H9 (cell line): Measurements from ENCODE around the gene THRB. TPM values are rescaled to one million over a fixed set of nuclear protein-coding genes. Genes with fewer than 3 reads are reported as not detected.

ENCODE experiments used
- DNase-seq: peaks from one replicate; pipeline ENCODE4 v3.0.0-alpha.2; 2017
- H2AFZ ChIP-seq: one replicate; pipeline ENCODE4 v1.6.1; 2013; ENCODE audit warnings: mild to moderate bottlenecking, low read length, control low read depth, moderate library complexity
- H2AK5ac ChIP-seq: 2 replicates; pipeline ENCODE4 v1.6.1; 2013; ENCODE audit warnings: low read length, control low read depth, mixed read lengths; ENCODE audit not compliant: insufficient read length
- H2BK120ac ChIP-seq: one replicate; pipeline ENCODE4 v1.6.1; 2013; ENCODE audit warnings: low read depth, mild to moderate bottlenecking, low read length, control low read depth, inconsistent platforms; ENCODE audit not compliant: poor library complexity, severe bottlenecking
- H2BK12ac ChIP-seq: 2 replicates; pipeline ENCODE4 v1.6.1; 2013; ENCODE audit warnings: low read length, control low read depth, mixed read lengths, low read depth; ENCODE audit not compliant: insufficient read length
- H2BK15ac ChIP-seq: 2 replicates; pipeline ENCODE4 v1.6.1; 2013; ENCODE audit warnings: low read depth, low read length, control low read depth
- H2BK20ac ChIP-seq: one replicate; pipeline ENCODE4 v1.6.1; 2013; ENCODE audit warnings: low read depth, mild to moderate bottlenecking, low read length, control low read depth, inconsistent platforms; ENCODE audit not compliant: poor library complexity, severe bottlenecking
- H2BK5ac ChIP-seq: 2 replicates; pipeline ENCODE4 v1.6.1; 2013; ENCODE audit warnings: low read length, control low read depth, mixed read lengths; ENCODE audit not compliant: insufficient read length
- H3K14ac ChIP-seq: 2 replicates; pipeline ENCODE4 v1.6.1; 2013; ENCODE audit warnings: low read length, control low read depth; ENCODE audit not compliant: insufficient read depth
- H3K18ac ChIP-seq: 2 replicates; pipeline ENCODE4 v1.6.1; 2013; ENCODE audit warnings: low read depth, mild to moderate bottlenecking, mixed read lengths, low read length, control low read depth; ENCODE audit not compliant: insufficient read length
- H3K23ac ChIP-seq: 2 replicates; pipeline ENCODE4 v1.6.1; 2013; ENCODE audit warnings: low read length, control low read depth, mixed read lengths, low read depth; ENCODE audit not compliant: insufficient read length
- H3K23me2 ChIP-seq: 2 replicates; pipeline ENCODE4 v1.6.1; 2013; ENCODE audit warnings: low read depth, mild to moderate bottlenecking, mixed read lengths, low read length, control low read depth; ENCODE audit not compliant: insufficient read length, poor library complexity, severe bottlenecking
- H3K27ac ChIP-seq: 2 replicates; pipeline ENCODE4 v1.5.1; 2013; ENCODE audit warnings: low read length, control low read depth, mixed read lengths, low read depth; ENCODE audit not compliant: insufficient read length
- H3K27me3 ChIP-seq: 2 replicates; pipeline ENCODE4 v1.6.1; 2013; ENCODE audit warnings: low read length, control low read depth, inconsistent platforms; ENCODE audit not compliant: insufficient read depth
- H3K4ac ChIP-seq: 2 replicates; pipeline ENCODE4 v1.6.1; 2013; ENCODE audit warnings: low read depth, mild to moderate bottlenecking, control low read depth, inconsistent platforms, low read length, moderate library complexity
- H3K4me1 ChIP-seq: 2 replicates; pipeline ENCODE4 v1.6.1; 2013; ENCODE audit warnings: low read length, control low read depth, inconsistent platforms; ENCODE audit not compliant: insufficient read depth
- H3K4me2 ChIP-seq: 2 replicates; pipeline ENCODE4 v1.6.1; 2013; ENCODE audit warnings: low read length, control low read depth, mixed read lengths; ENCODE audit not compliant: insufficient read length, insufficient read depth
- H3K56ac ChIP-seq: 2 replicates; pipeline ENCODE4 v1.6.1; 2013; ENCODE audit warnings: low read depth, mild to moderate bottlenecking, mixed read lengths, low read length, control low read depth; ENCODE audit not compliant: insufficient read length
- H3K79me1 ChIP-seq: 2 replicates; pipeline ENCODE4 v1.6.1; 2013; ENCODE audit warnings: low read depth, mild to moderate bottlenecking, moderate library complexity, low read length, control low read depth, inconsistent platforms; ENCODE audit not compliant: insufficient read depth, poor library complexity, severe bottlenecking
- H3K79me2 ChIP-seq: 2 replicates; pipeline ENCODE4 v1.6.1; 2013; ENCODE audit warnings: low read length, control low read depth, inconsistent platforms; ENCODE audit not compliant: insufficient read depth
- H3K9ac ChIP-seq: 2 replicates; pipeline ENCODE4 v1.6.1; 2013; ENCODE audit warnings: low read length, control low read depth, mixed read lengths; ENCODE audit not compliant: insufficient read length; ENCODE audit errors: extremely low read depth
- H3K9me3 ChIP-seq: one replicate; pipeline ENCODE4 v1.6.1; 2013; ENCODE audit warnings: low read depth, low read length, inconsistent platforms; ENCODE audit not compliant: control insufficient read depth
- H3T11ph ChIP-seq: one replicate; pipeline ENCODE4 v1.6.1; 2013; ENCODE audit warnings: mild to moderate bottlenecking, low read length, control low read depth, inconsistent platforms
- H4K20me1 ChIP-seq: one replicate; pipeline ENCODE4 v1.6.1; 2013; ENCODE audit not compliant: control insufficient read depth, insufficient read length, insufficient read depth
- H4K5ac ChIP-seq: 2 replicates; pipeline ENCODE4 v1.6.1; 2013; ENCODE audit warnings: low read depth, mild to moderate bottlenecking, mixed read lengths, low read length, control low read depth; ENCODE audit not compliant: insufficient read length
- H4K8ac ChIP-seq: replicated peaks from 2 replicates; pipeline ENCODE4 v1.6.1; 2013; ENCODE audit warnings: low read length, control low read depth, mixed read lengths, low read depth; ENCODE audit not compliant: insufficient read length
- H4K91ac ChIP-seq: 2 replicates; pipeline ENCODE4 v1.6.1; 2013; ENCODE audit warnings: low read depth, mild to moderate bottlenecking, moderate library complexity, mixed read lengths, low read length, control low read depth; ENCODE audit not compliant: insufficient read length
- H3K27ac Mint-ChIP-seq, 3 experiments: 2 replicates in 2 of 3; 3 replicates in 1 of 3; pipeline ENCODE4 v1.8.0; 2020 to 2021; ENCODE audit warnings: mixed read lengths in 3 of 3, mild to moderate bottlenecking in 1 of 3, moderate library complexity in 1 of 3
- H3K27me3 Mint-ChIP-seq: 2 replicates; pipeline ENCODE4 v1.8.0; 2021; ENCODE audit warnings: low read depth, mild to moderate bottlenecking, moderate library complexity, mixed read lengths
- H3K36me3 Mint-ChIP-seq, 3 experiments: 2 replicates in 2 of 3; 3 replicates in 1 of 3; pipeline ENCODE4 v1.8.0; 2020 to 2021; ENCODE audit warnings: low read depth in 3 of 3, mixed read lengths in 3 of 3; ENCODE audit not compliant: insufficient read depth in 1 of 3
- H3K4me1 Mint-ChIP-seq, 2 experiments: 2 replicates each; pipeline ENCODE4 v1.8.0; 2020; ENCODE audit warnings: mixed read lengths in 2 of 2
- H3K4me3 Mint-ChIP-seq, 2 experiments: 2 replicates in 1 of 2; 3 replicates in 1 of 2; pipeline ENCODE4 v1.8.0; 2020 to 2021; ENCODE audit warnings: mild to moderate bottlenecking in 2 of 2, mixed read lengths in 2 of 2, moderate library complexity in 1 of 2
- H3K9me3 Mint-ChIP-seq, 2 experiments: 2 replicates in 1 of 2; 3 replicates in 1 of 2; pipeline ENCODE4 v1.8.0; 2020; ENCODE audit warnings: mild to moderate bottlenecking in 2 of 2, mixed read lengths in 2 of 2, moderate library complexity in 1 of 2
- WGBS: extraction: QIAGEN DNeasy Blood & Tissue Kit; methylation state at CpG from one replicate; pipeline ENCODE4 v1.1.7; 2013; ENCODE audit warnings: missing lambda C conversion rate, low lambda C conversion rate, mixed read lengths; ENCODE audit not compliant: insufficient read length; ENCODE audit errors: extremely low coverage; 5-methylcytosine and 5-hydroxymethylcytosine counted together
- total RNA-seq: library from RNA; stranded (reverse); gene quantifications from 2 replicates; pipeline ENCODE4 v1.2.1, GENCODE V29; 2021
- TF ChIP-seq, protein P1 (sequence below): fragments of 200-600 bp; sonication (generic); conservative IDR thresholded peaks from 3 replicates; pipeline ENCODE4 v1.8.0; 2021; ENCODE audit warnings: antibody characterized with exemption, mild to moderate bottlenecking

The THRB gene
- total RNA-seq, 1 experiment from 2014 or later = 8.6 TPM

DNA sequence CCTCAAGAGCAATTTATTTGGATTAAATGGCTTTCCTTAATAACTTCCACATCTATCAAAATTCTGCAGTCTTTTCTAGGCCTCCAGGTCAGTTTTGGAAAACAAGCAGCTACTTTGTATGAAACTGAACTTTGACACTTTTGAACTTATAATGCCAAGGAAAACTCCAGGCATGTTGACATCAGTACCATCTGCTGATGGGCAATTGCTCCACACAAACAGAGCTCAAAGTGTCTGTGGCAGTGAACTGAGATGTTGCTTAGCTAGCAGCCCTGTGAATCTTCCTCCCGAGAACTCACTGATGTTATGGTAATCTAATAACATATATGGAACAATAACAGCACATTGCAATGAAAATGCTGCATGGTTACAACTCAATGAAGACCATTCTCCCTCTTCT is 250.2 kb downstream of the THRB start:
- H3K23ac ChIP-seq = no peak overlapping the region
- TF ChIP-seq, protein P1, sequence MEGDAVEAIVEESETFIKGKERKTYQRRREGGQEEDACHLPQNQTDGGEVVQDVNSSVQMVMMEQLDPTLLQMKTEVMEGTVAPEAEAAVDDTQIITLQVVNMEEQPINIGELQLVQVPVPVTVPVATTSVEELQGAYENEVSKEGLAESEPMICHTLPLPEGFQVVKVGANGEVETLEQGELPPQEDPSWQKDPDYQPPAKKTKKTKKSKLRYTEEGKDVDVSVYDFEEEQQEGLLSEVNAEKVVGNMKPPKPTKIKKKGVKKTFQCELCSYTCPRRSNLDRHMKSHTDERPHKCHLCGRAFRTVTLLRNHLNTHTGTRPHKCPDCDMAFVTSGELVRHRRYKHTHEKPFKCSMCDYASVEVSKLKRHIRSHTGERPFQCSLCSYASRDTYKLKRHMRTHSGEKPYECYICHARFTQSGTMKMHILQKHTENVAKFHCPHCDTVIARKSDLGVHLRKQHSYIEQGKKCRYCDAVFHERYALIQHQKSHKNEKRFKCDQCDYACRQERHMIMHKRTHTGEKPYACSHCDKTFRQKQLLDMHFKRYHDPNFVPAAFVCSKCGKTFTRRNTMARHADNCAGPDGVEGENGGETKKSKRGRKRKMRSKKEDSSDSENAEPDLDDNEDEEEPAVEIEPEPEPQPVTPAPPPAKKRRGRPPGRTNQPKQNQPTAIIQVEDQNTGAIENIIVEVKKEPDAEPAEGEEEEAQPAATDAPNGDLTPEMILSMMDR = no peak
- H2AK5ac ChIP-seq = no peak overlapping the region
- no peak overlapping the region for H3K4me3 Mint-ChIP-seq
- H3K9me3 ChIP-seq = no peaks in the 10 kb centered on the region
- H3K4me1 ChIP-seq = no peaks in the 10 kb centered on the region; the same call in 1 of the 2 replicates
- no peaks in the 10 kb centered on the region for H3K23me2 ChIP-seq
- H3K27ac ChIP-seq = no peak overlapping the region
- no peak overlapping the region for H3T11ph ChIP-seq
- H2BK15ac ChIP-seq = no peak overlapping the region
- no peaks in the 10 kb centered on the region for H3K27me3 ChIP-seq
- no peak overlapping the region for H2BK5ac ChIP-seq
- no peak overlapping the region for H4K91ac ChIP-seq
- H4K5ac ChIP-seq = no peak overlapping the region
- H2BK120ac ChIP-seq = no peak overlapping the region
- no peak overlapping the region for H3K27ac Mint-ChIP-seq
- WGBS = no CpG with 5 or more reads among the region's 1 CpG
- H3K79me1 ChIP-seq = no peaks in the 10 kb centered on the region
- no peak overlapping the region for H3K4ac ChIP-seq
- peaks cover 14% of the 10 kb centered on the region in 2 experiments for H3K4me1 Mint-ChIP-seq
- H3K56ac ChIP-seq = no peak overlapping the region
- H3K14ac ChIP-seq = no peak overlapping the region
- DNase-seq = no peak
- no peaks in the 10 kb centered on the region for H3K27me3 Mint-ChIP-seq
- no peaks in the 10 kb centered on the region for H3K79me2 ChIP-seq
- H2AFZ ChIP-seq = no peak overlapping the region
- H2BK12ac ChIP-seq = no peak overlapping the region
- H3K36me3 Mint-ChIP-seq = no peaks in the 10 kb centered on the region
- no peaks in the 10 kb centered on the region for H3K9me3 Mint-ChIP-seq
- no peaks in the 10 kb centered on the region for H4K20me1 ChIP-seq
- H4K8ac ChIP-seq = no peak overlapping the region
- no peak overlapping the region for H2BK20ac ChIP-seq
- no peak overlapping the region for H3K4me2 ChIP-seq
- H3K9ac ChIP-seq = no peak overlapping the region
- H3K18ac ChIP-seq = no peak overlapping the region
